ENCODE results near the gene C2orf42.
"Not testable (repeated sequence)": the region's sequence is repeated elsewhere in the genome, so short reads cannot be mapped to it uniquely, and the experiment has no call there.

DNA sequence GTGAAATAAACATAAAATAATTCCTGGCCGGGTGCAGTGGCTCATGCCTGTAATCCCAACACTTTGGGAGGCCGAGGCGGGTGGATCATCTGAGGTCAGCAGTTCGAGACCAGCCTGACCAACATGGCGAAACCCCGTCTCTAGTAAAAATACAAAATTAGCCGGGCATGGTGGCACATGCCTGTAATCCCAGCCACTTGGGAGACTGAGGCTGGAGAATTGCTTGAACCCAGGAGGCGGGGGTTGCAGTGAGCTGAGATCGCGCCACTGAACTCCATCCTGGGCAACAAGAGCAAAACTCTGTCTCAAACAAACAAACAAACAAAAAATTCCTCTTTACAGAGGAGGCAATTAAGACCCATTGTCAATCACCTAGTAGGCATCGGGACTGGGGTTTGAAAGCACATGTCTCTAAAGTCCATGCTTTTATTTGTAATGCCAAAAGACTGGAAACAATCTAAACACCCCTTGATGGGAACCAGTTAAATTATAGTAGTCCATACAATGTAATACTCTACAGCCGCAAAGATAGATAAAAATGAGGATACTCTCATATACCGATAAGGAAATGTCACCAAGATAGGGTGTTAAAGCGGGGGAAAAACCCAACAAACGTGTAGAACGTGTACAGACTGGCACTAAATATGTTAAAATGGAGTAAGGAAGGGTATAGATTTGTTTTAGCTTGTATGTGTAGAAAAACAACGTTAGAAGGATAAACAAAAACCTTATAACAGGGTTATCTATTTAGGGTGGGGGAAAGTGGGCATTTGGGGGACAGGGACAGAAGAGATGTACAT is 59.3 kb downstream of the C2orf42 start:
- not testable (repeated sequence) for TF ChIP-seq CTCF (IDR thresholded peaks at IDR 0.05; ENCODE audit: low read depth, low read length, poor library complexity, severe bottlenecking); EZH2phosphoT487 (IDR thresholded peaks at IDR 0.05; ENCODE audit: borderline replicate concordance, low read length)

Measured in DOHH2 (cell line).